Immature natural killer cell (primary cell): ENCODE measurements around the gene KIAA1191. TPM values are rescaled to one million over a fixed set of nuclear protein-coding genes. Genes with fewer than 3 reads are reported as not detected.
"Not testable (repeated sequence)": the region's sequence is repeated elsewhere in the genome, so short reads cannot be mapped to it uniquely, and the experiment has no call there.

Experiments
- DNase-seq, 3 donors: peaks; one replicate each; pipeline ENCODE4 v3.0.0; 2022; ENCODE audit warnings: mixed read lengths in 1 of 3
- H3K27ac Mint-ChIP-seq, 6 donors: one replicate each; pipeline ENCODE4 v1.8.0; 2020; ENCODE audit warnings: mixed read lengths in 6 of 6, mild to moderate bottlenecking in 5 of 6, inconsistent platforms in 4 of 6, moderate library complexity in 3 of 6
- H3K27me3 Mint-ChIP-seq, 3 donors: one replicate each; pipeline ENCODE4 v1.8.0; 2020 to 2021; ENCODE audit warnings: low read depth in 3 of 3, mild to moderate bottlenecking in 3 of 3, mixed read lengths in 3 of 3, moderate library complexity in 3 of 3, inconsistent platforms in 1 of 3
- H3K36me3 Mint-ChIP-seq, 3 donors: one replicate each; pipeline ENCODE4 v1.8.0; 2020; ENCODE audit warnings: mixed read lengths in 3 of 3, inconsistent platforms in 2 of 3, mild to moderate bottlenecking in 2 of 3
- H3K4me1 Mint-ChIP-seq, 2 donors: one replicate each; pipeline ENCODE4 v1.8.0; 2020; ENCODE audit warnings: inconsistent platforms in 2 of 2, mild to moderate bottlenecking in 2 of 2, mixed read lengths in 2 of 2, moderate library complexity in 1 of 2
- H3K4me3 Mint-ChIP-seq, 5 donors: one replicate each; pipeline ENCODE4 v1.8.0; 2020; ENCODE audit warnings: mild to moderate bottlenecking in 5 of 5, mixed read lengths in 5 of 5, inconsistent platforms in 3 of 5, moderate library complexity in 3 of 5
- H3K9me3 Mint-ChIP-seq, 6 donors: one replicate each; pipeline ENCODE4 v1.8.0; 2020; ENCODE audit warnings: mild to moderate bottlenecking in 6 of 6, mixed read lengths in 6 of 6, inconsistent platforms in 4 of 6, moderate library complexity in 3 of 6
- polyA plus RNA-seq, 3 donors: library from polyadenylated mRNA; unstranded; fragments of 300-500 nt; fragmentation: Illumina TruSeq; gene quantifications; one replicate each; pipeline ENCODE4 v1.2.3, GENCODE V29; 2021

KIAA1191 gene
- polyA plus RNA-seq, 3 donors from 2014 or later, result 43.8 to 56.0 (median 50.9) TPM

DNA sequence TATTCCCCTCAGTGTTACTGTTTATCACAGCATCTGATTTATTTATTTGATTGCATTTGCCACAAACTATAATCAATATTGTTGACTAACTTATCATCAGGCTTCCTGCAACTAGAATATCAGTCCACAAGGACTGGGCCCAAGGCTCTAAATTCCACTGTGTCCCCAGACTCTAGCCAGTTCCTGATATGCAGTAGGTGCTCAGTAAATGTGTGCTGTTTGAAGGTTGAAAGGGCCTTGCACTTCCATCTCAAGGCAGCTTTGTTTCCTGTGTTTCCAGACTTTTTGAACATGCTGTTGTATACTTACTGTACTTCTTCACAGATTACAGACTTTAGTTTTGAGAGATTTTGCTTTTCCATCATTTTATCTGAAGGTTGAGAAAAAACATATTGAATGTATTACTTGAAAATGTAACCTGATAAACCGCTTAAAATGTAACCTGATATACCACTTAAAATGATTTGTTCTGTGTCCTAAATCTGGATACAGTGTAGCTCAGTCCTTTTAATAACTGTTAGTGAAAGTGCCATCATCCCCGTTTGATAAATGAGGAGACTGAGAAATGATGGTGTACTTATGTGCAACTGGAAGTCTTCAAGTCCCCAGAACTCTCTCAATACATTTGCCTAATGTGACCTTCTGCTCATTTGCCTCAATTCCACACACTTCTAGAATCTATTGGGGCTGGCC lies 18.7 kb downstream of the KIAA1191 start:
- no peaks in the 10 kb centered on the region for H3K4me1 Mint-ChIP-seq
- peaks cover 9 to 26% (median 14%) of the 10 kb centered on the region in 3 donors for H3K36me3 Mint-ChIP-seq
- DNase-seq, result no peak
- H3K4me3 Mint-ChIP-seq, result no peak overlapping the region
- H3K9me3 Mint-ChIP-seq, result no peaks in the 10 kb centered on the region
- H3K27me3 Mint-ChIP-seq, result no peaks in the 10 kb centered on the region
- H3K27ac Mint-ChIP-seq, result peak overlapping the region in 3 of 6 donors; percentile 5 to 68 (median 23)

- Mint-ChIP-seq H3K4me1 (no peaks in the 10 kb centered on the region), H3K27me3 (no peaks in the 10 kb centered on the region), H3K36me3 (peaks cover 13 to 22% (median 16%) of the 10 kb centered on the region in 3 donors), H3K27ac (peak overlapping the region in 3 of 6 donors; percentile 7 to 61 (median 46)), H3K9me3 (no peaks in the 10 kb centered on the region), H3K4me3 (no peak overlapping the region)
- no peak for DNase-seq
Observed at GRCh38 chr5:176342158-176342483, 19.4 kb downstream of the KIAA1191 start.

DNA sequence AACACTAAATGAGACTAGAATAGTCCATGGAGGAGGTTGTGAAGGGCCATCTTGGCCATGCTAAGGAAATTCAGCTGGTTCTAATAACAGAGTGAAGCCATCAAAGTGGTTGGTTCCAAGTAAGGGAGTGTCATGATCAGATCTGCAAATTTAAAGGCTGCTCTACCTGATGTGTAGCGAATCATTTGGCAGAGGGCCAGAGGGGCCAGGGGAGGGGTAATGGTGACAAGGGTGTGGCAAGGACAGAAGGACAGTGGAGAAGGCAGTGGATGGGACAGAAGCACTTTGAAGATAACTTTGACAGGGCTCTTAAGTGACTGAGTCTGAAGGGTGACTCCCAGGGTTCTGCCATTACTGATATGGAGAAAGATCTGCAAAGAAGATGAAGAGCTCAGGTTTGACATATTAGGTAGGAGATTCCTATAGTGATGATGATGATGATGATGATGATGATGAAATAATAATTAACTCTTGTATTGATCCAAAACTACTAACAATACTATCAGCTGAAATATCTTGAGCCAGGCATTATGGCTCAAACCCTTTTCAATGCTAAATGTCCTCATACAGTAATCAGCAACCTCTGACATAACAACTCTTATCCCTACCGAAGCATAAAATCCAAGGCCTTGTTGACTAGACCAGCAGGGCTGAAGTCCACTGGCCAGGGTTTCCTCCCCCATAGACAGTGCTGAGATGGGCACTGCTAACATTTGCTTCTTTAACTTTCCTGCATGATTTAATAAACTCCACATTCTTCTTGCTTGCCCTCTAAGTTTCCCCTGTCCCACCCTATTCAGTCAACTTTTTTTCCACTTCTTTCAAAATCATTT lies 20.0 kb downstream of the KIAA1191 start:
- peak overlapping the region in 3 of 6 donors; percentile 19 to 43 (median 20) for H3K27ac Mint-ChIP-seq
- no peak for DNase-seq
- H3K36me3 Mint-ChIP-seq, result peaks cover 16 to 28% (median 18%) of the 10 kb centered on the region in 3 donors
- H3K9me3 Mint-ChIP-seq, result no peaks in the 10 kb centered on the region
- H3K4me1 Mint-ChIP-seq, result no peaks in the 10 kb centered on the region
- H3K4me3 Mint-ChIP-seq, result no peak overlapping the region
- H3K27me3 Mint-ChIP-seq, result no peaks in the 10 kb centered on the region

DNA sequence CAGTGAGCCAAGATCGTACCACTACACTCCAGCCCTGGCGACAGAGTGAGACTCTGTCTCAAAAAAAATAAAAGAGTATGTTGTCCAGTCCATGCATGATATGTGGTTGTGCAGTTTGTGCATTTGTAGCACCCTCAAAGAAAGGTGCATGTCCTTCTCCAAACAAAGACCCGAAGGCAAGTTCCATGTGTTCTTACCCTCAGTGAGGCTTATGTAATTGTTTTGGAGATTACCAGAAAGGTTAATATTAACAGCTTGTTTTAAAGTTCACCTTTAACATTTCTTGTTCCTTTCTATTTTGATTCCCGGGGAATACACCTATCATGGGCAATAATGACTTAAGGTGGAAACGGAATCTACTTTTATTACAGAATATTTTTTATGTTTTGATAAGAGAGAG lies 22.3 kb downstream of the KIAA1191 start:
- H3K36me3 Mint-ChIP-seq, result peaks cover 15 to 25% (median 23%) of the 10 kb centered on the region in 3 donors
- no peaks in the 10 kb centered on the region for H3K4me1 Mint-ChIP-seq
- no peak overlapping the region for H3K4me3 Mint-ChIP-seq
- no peak overlapping the region for H3K27ac Mint-ChIP-seq
- no peak for DNase-seq
- H3K27me3 Mint-ChIP-seq, result peaks cover 0 to 2% (median 0%) of the 10 kb centered on the region in 3 donors
- no peaks in the 10 kb centered on the region for H3K9me3 Mint-ChIP-seq

DNA sequence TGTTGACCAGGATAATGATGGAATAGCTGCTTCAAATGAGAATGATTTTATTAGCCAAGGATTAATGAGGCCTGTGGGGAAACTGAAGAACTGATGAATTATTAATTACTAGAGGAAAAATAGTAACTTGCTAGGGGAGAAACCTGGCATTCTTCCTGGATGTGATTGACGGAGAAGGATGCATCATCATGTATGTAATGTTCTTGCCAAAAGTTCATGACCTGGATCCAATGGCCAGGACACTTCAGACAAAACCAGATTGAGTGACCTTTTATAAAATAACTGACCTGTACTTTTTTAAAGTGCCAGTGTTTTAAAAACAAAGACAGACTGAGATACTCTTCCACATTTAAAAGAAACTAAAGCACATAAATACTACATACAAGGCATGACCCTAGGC lies 23.7 kb downstream of the KIAA1191 start:
- no peak for DNase-seq
- peaks cover 0 to 2% (median 0%) of the 10 kb centered on the region in 6 donors for H3K9me3 Mint-ChIP-seq
- no peak overlapping the region for H3K4me3 Mint-ChIP-seq
- peaks cover 0 to 2% (median 0%) of the 10 kb centered on the region in 3 donors for H3K27me3 Mint-ChIP-seq
- H3K36me3 Mint-ChIP-seq, result peaks cover 22 to 32% (median 29%) of the 10 kb centered on the region in 3 donors
- no peak overlapping the region for H3K27ac Mint-ChIP-seq
- no peaks in the 10 kb centered on the region for H3K4me1 Mint-ChIP-seq

GRCh38 chr5:176334031-176334770 lies 27.4 kb downstream of the KIAA1191 start:
- peaks cover 0 to 2% (median 0%) of the 10 kb centered on the region in 3 donors for H3K27me3 Mint-ChIP-seq
- no peak overlapping the region for H3K4me3 Mint-ChIP-seq
- no peaks in the 10 kb centered on the region for H3K4me1 Mint-ChIP-seq
- DNase-seq, result no peak
- H3K9me3 Mint-ChIP-seq, result peaks cover 0 to 2% (median 0%) of the 10 kb centered on the region in 6 donors
- peaks cover 22 to 32% (median 26%) of the 10 kb centered on the region in 3 donors for H3K36me3 Mint-ChIP-seq
- H3K27ac Mint-ChIP-seq, result no peak overlapping the region

DNA sequence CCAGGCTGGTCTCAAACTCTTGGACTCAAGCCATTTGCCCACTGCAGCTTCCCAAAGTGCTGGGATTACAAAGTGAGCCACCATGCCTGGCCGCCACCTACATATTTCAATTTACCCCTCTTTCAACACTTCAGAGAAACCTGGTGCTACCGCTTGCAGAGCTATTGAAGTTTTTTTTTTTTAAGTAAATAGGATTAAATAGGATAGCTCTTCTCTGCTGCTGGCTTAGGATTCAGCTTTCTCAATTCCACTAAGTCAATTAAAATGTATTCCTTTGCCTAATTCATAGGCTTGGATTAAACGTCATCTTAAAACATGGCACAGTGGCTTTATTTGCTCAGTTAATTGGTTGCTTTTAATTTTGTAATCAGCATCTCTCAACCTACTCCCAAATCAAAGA lies 41.0 kb downstream of the KIAA1191 start:
- Mint-ChIP-seq H3K36me3 (peaks cover 12 to 19% (median 17%) of the 10 kb centered on the region in 3 donors), H3K27me3 (no peaks in the 10 kb centered on the region), H3K9me3 (no peaks in the 10 kb centered on the region), H3K4me1 (no peaks in the 10 kb centered on the region), H3K27ac (no peak overlapping the region), H3K4me3 (no peak overlapping the region)
- no peak for DNase-seq

DNA sequence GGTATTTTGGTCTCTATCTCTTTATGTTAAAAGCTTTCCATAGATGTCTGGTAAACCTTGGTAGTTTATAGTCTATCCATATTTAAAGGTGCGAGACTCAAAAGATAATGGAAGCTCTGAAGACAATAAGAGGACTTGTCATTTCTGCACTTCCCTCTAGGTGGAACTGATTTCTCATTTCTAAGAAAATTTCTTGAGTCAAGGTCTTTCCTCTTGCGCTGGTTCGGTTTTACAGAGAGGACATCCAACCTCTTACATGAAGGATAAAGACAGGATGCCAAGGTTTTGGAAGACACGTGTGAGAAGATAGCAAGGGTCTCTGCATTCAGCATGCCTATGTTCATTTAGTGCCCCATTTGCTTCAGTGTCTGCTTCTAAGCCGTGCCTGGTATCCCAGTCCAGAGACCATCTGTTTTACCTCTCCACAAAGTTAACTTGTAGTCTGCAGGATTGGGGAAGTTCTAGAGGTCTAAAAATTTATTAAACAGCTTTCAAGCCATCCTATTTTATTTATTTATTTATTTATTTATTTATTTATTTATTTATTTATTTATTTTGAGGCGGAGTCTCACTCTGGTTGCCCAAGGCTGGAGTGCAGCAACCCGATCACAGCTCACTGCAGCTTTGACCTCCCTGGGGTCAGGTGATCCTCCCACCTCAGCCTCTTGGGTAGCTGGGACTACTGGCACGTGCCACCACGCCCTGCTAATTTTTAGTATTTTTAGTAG lies 41.6 kb downstream of the KIAA1191 start:
- H3K4me3 Mint-ChIP-seq, result no peak overlapping the region
- no peak overlapping the region for H3K27ac Mint-ChIP-seq
- peaks cover 17 to 24% (median 18%) of the 10 kb centered on the region in 3 donors for H3K36me3 Mint-ChIP-seq
- H3K4me1 Mint-ChIP-seq, result peaks cover 0 to 2% of the 10 kb centered on the region in 2 donors
- DNase-seq, result no peak
- no peaks in the 10 kb centered on the region for H3K27me3 Mint-ChIP-seq
- H3K9me3 Mint-ChIP-seq, result no peaks in the 10 kb centered on the region

GRCh38 chr5:176317534-176318374 lies 43.8 kb downstream of the KIAA1191 start:
- no peaks in the 10 kb centered on the region for H3K9me3 Mint-ChIP-seq
- no peak overlapping the region for H3K4me3 Mint-ChIP-seq
- H3K27me3 Mint-ChIP-seq, result no peaks in the 10 kb centered on the region
- peaks cover 0 to 2% of the 10 kb centered on the region in 2 donors for H3K4me1 Mint-ChIP-seq
- H3K27ac Mint-ChIP-seq, result peak overlapping the region in 3 of 6 donors; percentile 12 to 65 (median 51)
- DNase-seq, result no peak
- peaks cover 8 to 29% (median 12%) of the 10 kb centered on the region in 3 donors for H3K36me3 Mint-ChIP-seq

- not testable (repeated sequence) for H3K4me3 Mint-ChIP-seq, DNase-seq, H3K27me3 Mint-ChIP-seq, H3K9me3 Mint-ChIP-seq, H3K4me1 Mint-ChIP-seq, H3K27ac Mint-ChIP-seq
- peaks cover 18 to 43% (median 33%) of the 10 kb centered on the region in 3 donors for H3K36me3 Mint-ChIP-seq
Observed at GRCh38 chr5:176305356-176305755, 56.2 kb downstream of the KIAA1191 start.
